Putamen (tissue), 1 donor: ENCODE data around the gene MXRA7.

Source experiments
- DNase-seq: peaks from one replicate; pipeline ENCODE4 v3.0.0-alpha.2; 2016; ENCODE audit warnings: low spot score

MXRA7 gene

GRCh38 chr17:76696763-76697701, 13.7 kb downstream of the MXRA7 start:
- DNase-seq, result no peak

- DNase-seq, result no peak
These were observed 15.5 kb downstream of the MXRA7 start for GRCh38 chr17:76695059-76695831.

GRCh38 chr17:76691379-76692191, 19.2 kb downstream of the MXRA7 start:
- DNase-seq, result no peak

- no peak for DNase-seq
These were observed 20.0 kb downstream of the MXRA7 start for GRCh38 chr17:76690596-76691280.

GRCh38 chr17:76689859-76690258, 20.9 kb downstream of the MXRA7 start:
- DNase-seq, result peak; percentile 69

- DNase-seq, result no peak
These were observed 22.6 kb downstream of the MXRA7 start for GRCh38 chr17:76688165-76688622.

- no peak for DNase-seq
These were observed 23.2 kb downstream of the MXRA7 start for GRCh38 chr17:76687298-76688164.

GRCh38 chr17:76686538-76687297, 24.0 kb downstream of the MXRA7 start:
- DNase-seq, result peak; percentile 81

- no peak for DNase-seq
These were observed 24.9 kb downstream of the MXRA7 start for GRCh38 chr17:76685846-76686245.

- DNase-seq, result no peak
These were observed 25.4 kb downstream of the MXRA7 start for GRCh38 chr17:76685366-76685765.

GRCh38 chr17:76684756-76685155, 26.0 kb downstream of the MXRA7 start:
- no peak for DNase-seq

GRCh38 chr17:76683921-76684745, 26.6 kb downstream of the MXRA7 start:
- no peak for DNase-seq

- DNase-seq, result no peak
These were observed 27.6 kb downstream of the MXRA7 start for GRCh38 chr17:76683011-76683755.

- no peak for DNase-seq
These were observed 28.5 kb downstream of the MXRA7 start for GRCh38 chr17:76682296-76682695.

- DNase-seq, result peak; percentile 55
These were observed 29.3 kb downstream of the MXRA7 start for GRCh38 chr17:76681222-76682137.

GRCh38 chr17:76679239-76679638, 31.5 kb downstream of the MXRA7 start:
- no peak for DNase-seq

- DNase-seq, result no peak
These were observed 32.4 kb downstream of the MXRA7 start for GRCh38 chr17:76678330-76678729.
